HG03064 (cell line): ENCODE results near the gene HLA-DPA1.
"Not testable (repeated sequence)": the region's sequence is repeated elsewhere in the genome, so short reads cannot be mapped to it uniquely, and the experiment has no call there.

Experiments used
- ATAC-seq: cut with Tn5 transposase; IDR thresholded peaks from one replicate; pipeline ENCODE4 v1.9.1; 2021; ENCODE audit warnings: low read depth; ENCODE audit not compliant: unreplicated experiment

HLA-DPA1 gene

GRCh38 chr6:33066917-33067521 is 6.4 kb downstream of the HLA-DPA1 start:
- no peak for ATAC-seq

GRCh38 chr6:33065312-33065711 is 8.1 kb downstream of the HLA-DPA1 start:
- ATAC-seq = no peak

- no peak for ATAC-seq
Measured at GRCh38 chr6:33064723-33065122, 8.7 kb downstream of the HLA-DPA1 start.

- ATAC-seq = not testable (repeated sequence)
Measured at GRCh38 chr6:33063435-33063834, 10.0 kb downstream of the HLA-DPA1 start.

GRCh38 chr6:33061987-33062386 is 11.5 kb downstream of the HLA-DPA1 start:
- no peak for ATAC-seq

GRCh38 chr6:33057222-33058150 is 16.0 kb downstream of the HLA-DPA1 start:
- ATAC-seq = no peak

- ATAC-seq = no peak
Measured at GRCh38 chr6:33053230-33053629, 20.2 kb downstream of the HLA-DPA1 start.

- ATAC-seq = no peak
Measured at GRCh38 chr6:33052627-33053026, 20.8 kb downstream of the HLA-DPA1 start.

- ATAC-seq = no peak
Measured at GRCh38 chr6:33050014-33050810, 23.2 kb downstream of the HLA-DPA1 start.

- ATAC-seq = no peak
Measured at GRCh38 chr6:33049323-33050013, 24.0 kb downstream of the HLA-DPA1 start.

- ATAC-seq = no peak
Measured at GRCh38 chr6:33040157-33040556, 33.3 kb downstream of the HLA-DPA1 start.

GRCh38 chr6:33036535-33036934 is 36.9 kb downstream of the HLA-DPA1 start:
- ATAC-seq = no peak

- no peak for ATAC-seq
Measured at GRCh38 chr6:33034554-33034953, 38.9 kb downstream of the HLA-DPA1 start.

GRCh38 chr6:33030245-33030644 is 43.2 kb downstream of the HLA-DPA1 start:
- no peak for ATAC-seq

GRCh38 chr6:33029328-33030184 is 43.9 kb downstream of the HLA-DPA1 start:
- ATAC-seq = peak; percentile 60

- ATAC-seq = peak; percentile 5
Measured at GRCh38 chr6:33028220-33028849, 45.1 kb downstream of the HLA-DPA1 start.

- ATAC-seq = no peak
Measured at GRCh38 chr6:33024521-33024920, 48.9 kb downstream of the HLA-DPA1 start.

GRCh38 chr6:33023536-33023935 is 49.9 kb downstream of the HLA-DPA1 start:
- ATAC-seq = no peak

GRCh38 chr6:33021917-33022316 is 51.5 kb downstream of the HLA-DPA1 start:
- ATAC-seq = no peak
